OCI-LY7 (cell line): ENCODE results near the gene KRTAP10-12. TPM values are rescaled to one million over a fixed set of nuclear protein-coding genes. Genes with fewer than 3 reads are reported as not detected.

ENCODE experiments used
- BruUV-seq: library from RNA; stranded (reverse); fragments of 400-500 nt; replicated peaks from 2 replicates; lab custom pipeline; 2021; lab: Mats Ljungman, UMichigan
- CTCF ChIA-PET: fragments of 300-600 bp; sonication (Branson Sonifier 250); formaldehyde crosslinking; loops from one replicate; lab custom pipeline; 2022; ENCODE audit warnings: antibody characterized with exemption; ENCODE audit not compliant: unreplicated experiment; lab: Charles Lee
- POLR2A ChIA-PET: fragments of 300-600 bp; sonication (Branson Sonifier 250); formaldehyde crosslinking; loops from one replicate; lab custom pipeline; 2022; ENCODE audit warnings: antibody characterized with exemption; lab: Charles Lee
- DNase-seq: peaks from one replicate; pipeline ENCODE4 v3.0.0-alpha.2; 2015; ENCODE audit warnings: low spot score
- H2AFZ ChIP-seq: fragments of 200-600 bp; sonication (generic), shearing (Covaris generic); 2 replicates; pipeline ENCODE4 v1.6.1; 2014; ENCODE audit warnings: mild to moderate bottlenecking, antibody characterized with exemption, low read length, moderate library complexity
- H3K27ac ChIP-seq: fragments of 200-600 bp; sonication (generic); 2 replicates; pipeline ENCODE4 v1.5.1; 2014; ENCODE audit warnings: mixed run types, low read depth, mild to moderate bottlenecking, moderate library complexity, low read length, inconsistent platforms; ENCODE audit not compliant: poor library complexity, severe bottlenecking
- H3K36me3 ChIP-seq: fragments of 200-600 bp; sonication (generic); 2 replicates; pipeline ENCODE4 v1.6.1; 2014; ENCODE audit warnings: mild to moderate bottlenecking, antibody characterized with exemption, low read length, moderate library complexity, mixed read lengths; ENCODE audit not compliant: insufficient read depth
- H3K4me1 ChIP-seq: fragments of 200-600 bp; sonication (generic); 2 replicates; pipeline ENCODE4 v1.5.1; 2014; ENCODE audit warnings: mild to moderate bottlenecking, low read length; ENCODE audit not compliant: insufficient read depth, poor library complexity, severe bottlenecking
- H3K4me2 ChIP-seq: fragments of 200-600 bp; sonication (generic); 2 replicates; pipeline ENCODE4 v1.6.1; 2014; ENCODE audit warnings: mild to moderate bottlenecking, low read length
- H3K4me3 ChIP-seq: fragments of 200-600 bp; sonication (generic); 2 replicates; pipeline ENCODE4 v1.5.1; 2014; ENCODE audit warnings: mild to moderate bottlenecking, low read depth, low read length; ENCODE audit not compliant: poor library complexity, severe bottlenecking
- H3K79me2 ChIP-seq: fragments of 200-600 bp; sonication (generic); 2 replicates; pipeline ENCODE4 v1.6.1; 2016; ENCODE audit warnings: low read depth, mild to moderate bottlenecking, low read length, moderate library complexity, mixed read lengths; ENCODE audit not compliant: insufficient read depth
- H3K9me2 ChIP-seq: fragments of 200-600 bp; sonication (generic); 2 replicates; pipeline ENCODE4 v1.6.1; 2016; ENCODE audit warnings: mild to moderate bottlenecking, low read length, mixed read lengths; ENCODE audit not compliant: insufficient read depth
- H3K9me3 ChIP-seq: fragments of 200-600 bp; sonication (generic); 2 replicates; pipeline ENCODE4 v1.6.1; 2014; ENCODE audit warnings: mild to moderate bottlenecking, mixed run types, low read length, mixed read lengths
- H4K20me1 ChIP-seq: fragments of 200-600 bp; sonication (generic); 2 replicates; pipeline ENCODE4 v1.6.1; 2014; ENCODE audit warnings: mild to moderate bottlenecking, antibody characterized with exemption, low read length, moderate library complexity, mixed read lengths; ENCODE audit not compliant: insufficient read depth
- EZH2phosphoT487 ChIP-seq: fragments of 200-600 bp; sonication (generic); IDR thresholded peaks from 2 replicates; pipeline ENCODE4 v1.6.1; 2018; ENCODE audit warnings: low read depth, borderline replicate concordance, mild to moderate bottlenecking, mixed run types, antibody characterized with exemption, low read length, moderate library complexity, mixed read lengths
- intact Hi-C: fragments of 100-400 bp; cut with micrococcal nuclease; formaldehyde crosslinking; loops from one replicate; pipeline ENCODE4 v1.10.0; 2022; ENCODE audit not compliant: unreplicated experiment
- total RNA-seq, 2 experiments: library from RNA; depleted of rRNA in 1 of 2; stranded (reverse); fragments of >200 nt in 1 of 2; shearing (Covaris generic) in 1 of 2; gene quantifications; 2 replicates each; pipeline ENCODE4 v1.2.3, GENCODE V29; 2014 to 2022
- TF ChIP-seq, protein P1 (sequence below): fragments of 200-600 bp; sonication (generic); conservative IDR thresholded peaks from 2 replicates; pipeline ENCODE4 v1.5.1; 2014; ENCODE audit warnings: mild to moderate bottlenecking, antibody characterized with exemption, low read length, moderate library complexity, mixed read lengths

The KRTAP10-12 gene
- total RNA-seq, 2 experiments from 2014 or later, result not detected

DNA sequence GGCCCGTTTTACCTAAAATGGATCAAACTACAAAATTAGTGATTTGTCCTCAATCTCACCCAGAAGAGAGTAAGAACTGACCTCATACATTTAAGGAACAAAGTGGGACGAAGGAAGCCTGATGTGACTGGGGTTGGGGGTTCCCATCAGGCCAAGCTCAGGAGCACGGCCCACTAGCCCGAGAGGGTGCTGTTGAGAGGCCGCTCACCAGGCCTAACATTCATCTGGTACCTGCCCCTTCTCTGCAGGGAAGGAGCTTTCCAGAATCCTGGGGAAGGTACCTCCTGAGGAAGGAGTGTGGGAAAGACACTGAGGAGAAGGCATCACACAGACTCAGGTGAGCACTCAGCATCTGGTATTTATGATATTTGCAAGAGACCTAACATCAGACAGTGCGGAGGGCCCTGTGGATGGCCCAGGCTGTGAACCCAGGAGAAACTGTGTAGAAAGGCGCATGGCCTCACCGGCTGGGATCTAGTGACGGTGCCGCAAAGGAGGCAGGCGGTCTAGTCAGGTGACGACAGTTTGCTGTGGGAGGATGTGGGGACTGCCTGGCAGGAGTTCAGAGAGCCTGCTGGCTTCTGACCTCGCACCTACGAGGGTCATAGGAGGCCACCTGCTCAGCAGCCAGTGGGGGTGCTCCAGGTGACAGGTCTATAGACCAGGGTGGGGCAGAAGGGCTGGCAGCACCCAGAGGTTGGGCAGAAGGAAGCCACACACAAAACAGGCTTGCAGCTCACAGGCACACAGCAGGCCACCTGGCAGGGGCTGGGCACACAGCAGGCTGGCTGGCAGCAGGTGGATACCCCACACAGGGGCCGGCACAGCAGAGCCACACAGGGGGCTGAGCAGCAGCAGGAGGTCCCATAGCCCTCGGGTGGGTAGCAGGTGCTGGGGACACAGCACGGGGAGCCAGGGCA, 43.1 kb upstream of the KRTAP10-12 start:
- no peak overlapping the region for H2AFZ ChIP-seq
- H3K9me3 ChIP-seq, result no peaks in the 10 kb centered on the region
- H3K4me1 ChIP-seq, result no peaks in the 10 kb centered on the region
- H3K4me2 ChIP-seq, result no peak overlapping the region
- H4K20me1 ChIP-seq, result no peaks in the 10 kb centered on the region
- H3K79me2 ChIP-seq, result no peaks in the 10 kb centered on the region
- ChIA-PET POLR2A (no interaction called here), CTCF (no interaction called here)
- TF ChIP-seq, protein P1, sequence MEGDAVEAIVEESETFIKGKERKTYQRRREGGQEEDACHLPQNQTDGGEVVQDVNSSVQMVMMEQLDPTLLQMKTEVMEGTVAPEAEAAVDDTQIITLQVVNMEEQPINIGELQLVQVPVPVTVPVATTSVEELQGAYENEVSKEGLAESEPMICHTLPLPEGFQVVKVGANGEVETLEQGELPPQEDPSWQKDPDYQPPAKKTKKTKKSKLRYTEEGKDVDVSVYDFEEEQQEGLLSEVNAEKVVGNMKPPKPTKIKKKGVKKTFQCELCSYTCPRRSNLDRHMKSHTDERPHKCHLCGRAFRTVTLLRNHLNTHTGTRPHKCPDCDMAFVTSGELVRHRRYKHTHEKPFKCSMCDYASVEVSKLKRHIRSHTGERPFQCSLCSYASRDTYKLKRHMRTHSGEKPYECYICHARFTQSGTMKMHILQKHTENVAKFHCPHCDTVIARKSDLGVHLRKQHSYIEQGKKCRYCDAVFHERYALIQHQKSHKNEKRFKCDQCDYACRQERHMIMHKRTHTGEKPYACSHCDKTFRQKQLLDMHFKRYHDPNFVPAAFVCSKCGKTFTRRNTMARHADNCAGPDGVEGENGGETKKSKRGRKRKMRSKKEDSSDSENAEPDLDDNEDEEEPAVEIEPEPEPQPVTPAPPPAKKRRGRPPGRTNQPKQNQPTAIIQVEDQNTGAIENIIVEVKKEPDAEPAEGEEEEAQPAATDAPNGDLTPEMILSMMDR, result no peak
- no peak for TF ChIP-seq EZH2phosphoT487
- H3K27ac ChIP-seq, result no peak overlapping the region
- DNase-seq, result no peak
- no TSS peak for BruUV-seq
- intact Hi-C loops, result no loop called here
- no peaks in the 10 kb centered on the region for H3K9me2 ChIP-seq
- H3K4me3 ChIP-seq, result no peak overlapping the region
- H3K36me3 ChIP-seq, result no peaks in the 10 kb centered on the region

DNA sequence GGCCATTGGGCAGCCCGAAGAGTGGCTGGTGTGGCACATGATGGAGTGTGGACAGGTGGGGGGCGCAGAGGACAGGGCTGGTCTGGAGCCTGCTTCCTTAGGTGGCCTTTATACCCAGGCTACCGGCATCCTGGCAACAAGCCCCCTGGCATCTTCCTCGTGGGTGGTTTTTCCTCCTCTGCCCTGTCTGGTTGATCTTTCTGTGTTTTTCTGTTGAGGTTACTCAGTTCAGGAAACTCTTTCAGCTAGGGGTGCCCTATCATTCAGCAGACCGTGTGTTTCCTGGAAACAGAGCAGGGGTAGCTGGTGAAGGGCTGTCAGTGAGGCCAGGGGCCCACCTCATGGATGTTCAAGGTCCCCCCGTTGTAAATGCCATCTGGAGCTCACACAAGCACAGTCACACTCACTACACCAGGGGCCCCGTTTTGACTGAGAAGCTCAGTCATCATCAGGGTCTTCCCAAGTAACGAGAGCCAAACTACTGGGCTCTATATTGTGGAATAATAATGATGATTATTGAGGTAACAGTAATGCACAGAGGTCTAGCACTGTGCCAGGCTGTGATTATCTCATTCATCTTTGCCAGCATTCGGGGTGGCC, 42.3 kb upstream of the KRTAP10-12 start, which contains the start of gene KRTAP12-4:
TSS of gene KRTAP12-4 (minus strand) at position 84 of the 600 bp plus-strand sequence. CDS start at position 39, 45 bp downstream.
- H3K4me2 ChIP-seq, result no peak within 1 kb of the TSS
- TF ChIP-seq, protein P1, result no peak
- no peak for TF ChIP-seq EZH2phosphoT487
- no peak for DNase-seq
- no peaks in the 10 kb centered on the region for H3K9me3 ChIP-seq
- H3K27ac ChIP-seq, result no peak within 1 kb of the TSS
- no TSS peak for BruUV-seq
- H2AFZ ChIP-seq, result no peak within 1 kb of the TSS
- no peaks in the 10 kb centered on the region for H3K79me2 ChIP-seq
- no peak within 1 kb of the TSS for H3K4me3 ChIP-seq
- H4K20me1 ChIP-seq, result no peaks in the 10 kb centered on the region
- intact Hi-C loops, result no loop called here
- no peaks in the 10 kb centered on the region for H3K36me3 ChIP-seq
- H3K9me2 ChIP-seq, result no peaks in the 10 kb centered on the region
- ChIA-PET POLR2A (no interaction called here), CTCF (no interaction called here)
- no peaks in the 10 kb centered on the region for H3K4me1 ChIP-seq
